Endometrium (tissue), 2 donors: ENCODE measurements around the gene PDLIM7.

ENCODE experiments used
- FAIRE-seq: peaks from 2 replicates; lab custom pipeline; 2012; peaks lifted over from hg19 to GRCh38; lab: Jason Lieb, UNC
- donor health status: control.
- donor health status: control.

Gene PDLIM7

DNA sequence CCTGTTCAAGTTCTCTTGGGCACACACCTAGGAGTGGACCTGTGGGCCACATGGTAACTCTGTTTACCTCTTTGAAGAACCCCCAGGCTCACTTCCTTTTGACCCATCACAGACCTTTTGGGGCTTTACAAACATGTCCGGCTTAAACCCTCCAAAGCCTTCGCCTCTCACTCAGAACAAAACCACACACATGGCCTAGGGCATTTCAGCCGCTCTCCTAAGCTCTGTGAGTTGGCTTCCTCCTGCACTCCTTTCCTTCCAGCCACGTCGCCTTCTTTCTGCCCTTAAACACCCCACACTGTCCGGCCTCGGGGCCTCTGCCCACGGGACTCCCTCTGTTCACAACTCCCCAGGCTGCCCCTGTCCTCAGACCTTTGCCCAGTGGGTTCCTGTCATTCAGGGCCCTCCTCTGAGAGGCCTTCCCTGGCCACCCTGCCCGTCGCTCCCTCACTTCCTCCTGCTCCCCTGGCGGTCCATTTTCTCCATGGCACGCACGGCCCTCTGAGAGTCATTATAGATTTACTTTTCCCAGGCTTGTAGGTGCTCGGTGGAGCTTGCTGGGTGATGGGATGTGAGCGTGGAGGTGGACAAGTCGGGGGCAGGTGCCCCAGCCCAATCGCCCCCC lies 10.3 kb upstream of the PDLIM7 start:
- no peak for FAIRE-seq

DNA sequence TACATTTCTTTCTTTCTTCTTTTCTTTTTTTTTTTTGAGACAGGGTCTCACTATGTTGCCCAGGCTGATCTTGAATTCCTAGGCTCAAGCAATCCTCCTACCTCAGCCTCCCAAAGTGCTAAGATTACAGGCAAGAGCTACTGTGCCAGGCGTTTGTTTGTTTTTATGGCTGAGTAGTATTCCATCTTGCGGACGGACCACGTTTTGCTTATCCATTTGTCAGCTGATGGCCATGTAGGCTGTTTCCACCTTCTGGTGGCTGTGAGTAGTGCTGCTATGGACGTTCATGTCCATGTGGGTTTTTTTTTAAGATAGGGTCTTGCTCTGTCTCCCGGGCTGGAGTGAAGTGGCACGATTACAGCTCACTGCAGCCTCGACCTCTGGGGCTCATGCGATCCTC lies 9.8 kb upstream of the PDLIM7 start:
- no peak for FAIRE-seq

DNA sequence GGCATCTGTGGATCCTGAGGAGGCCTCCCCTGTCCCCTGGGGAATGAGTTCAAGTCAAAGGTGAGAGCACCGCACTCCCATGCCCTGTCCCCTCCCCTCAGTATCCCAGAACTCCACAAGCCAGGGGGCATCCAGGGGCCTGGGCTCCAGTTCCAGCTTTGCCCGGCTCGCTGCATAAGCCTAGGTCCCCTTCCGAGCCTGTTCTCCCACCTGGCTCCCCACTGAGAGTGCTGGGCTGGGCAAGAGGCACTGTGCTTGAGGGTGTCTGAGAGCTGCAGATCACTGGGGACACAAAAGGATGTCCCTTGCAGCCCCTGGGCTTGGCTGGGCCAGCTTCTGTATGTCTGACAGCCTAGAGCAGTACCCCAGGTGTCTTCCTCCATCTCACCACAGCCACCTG lies 7.7 kb upstream of the PDLIM7 start:
- FAIRE-seq = no peak

DNA sequence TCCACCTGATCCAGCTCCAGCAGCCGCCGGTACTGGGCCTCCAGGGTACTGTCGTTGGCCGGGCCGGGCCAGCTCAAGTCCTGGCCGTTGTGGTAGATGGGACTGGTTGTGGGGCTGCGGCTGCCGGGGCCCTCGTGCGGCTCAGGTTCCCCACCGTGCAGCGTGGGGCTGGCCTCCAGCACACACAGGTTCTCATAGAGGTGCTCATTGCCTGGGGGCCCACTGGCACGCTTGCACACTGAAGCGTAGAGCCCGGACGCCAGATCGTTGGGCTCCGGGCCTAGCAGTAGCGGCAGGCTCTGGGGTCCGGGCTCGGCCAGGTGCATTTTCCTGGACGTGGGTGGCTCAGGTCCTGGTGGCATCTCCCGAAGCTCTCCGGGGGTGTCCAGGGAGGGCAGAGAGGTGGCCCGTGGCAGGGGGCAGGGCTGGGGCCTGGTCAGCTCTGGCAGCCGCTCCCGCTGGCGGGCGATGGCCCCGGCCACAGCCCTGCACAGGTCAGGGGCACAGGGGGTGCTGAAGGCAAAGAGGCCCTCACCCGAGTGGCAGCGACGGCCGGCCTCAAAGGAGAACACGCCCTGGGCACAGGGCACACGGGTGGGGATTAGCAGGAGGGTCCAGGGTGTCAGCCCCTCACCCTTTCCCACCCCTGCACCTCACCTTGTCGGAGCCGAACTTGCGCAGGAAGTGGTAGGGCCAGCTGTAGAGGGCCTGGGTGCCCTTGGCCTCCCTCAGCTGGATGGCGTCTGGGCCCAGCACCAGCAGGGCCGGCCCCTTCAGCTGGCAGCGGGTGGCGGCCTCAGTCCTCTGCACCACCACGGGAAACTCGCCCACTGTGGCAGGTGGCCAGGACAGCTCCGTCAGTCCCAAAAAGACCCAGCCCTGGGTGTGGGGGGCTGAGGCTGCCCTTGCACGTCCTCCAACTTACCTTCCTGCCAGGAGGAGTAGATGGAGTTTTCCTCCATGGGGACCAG lies 7.0 kb upstream of the PDLIM7 start:
- no peak for FAIRE-seq

DNA sequence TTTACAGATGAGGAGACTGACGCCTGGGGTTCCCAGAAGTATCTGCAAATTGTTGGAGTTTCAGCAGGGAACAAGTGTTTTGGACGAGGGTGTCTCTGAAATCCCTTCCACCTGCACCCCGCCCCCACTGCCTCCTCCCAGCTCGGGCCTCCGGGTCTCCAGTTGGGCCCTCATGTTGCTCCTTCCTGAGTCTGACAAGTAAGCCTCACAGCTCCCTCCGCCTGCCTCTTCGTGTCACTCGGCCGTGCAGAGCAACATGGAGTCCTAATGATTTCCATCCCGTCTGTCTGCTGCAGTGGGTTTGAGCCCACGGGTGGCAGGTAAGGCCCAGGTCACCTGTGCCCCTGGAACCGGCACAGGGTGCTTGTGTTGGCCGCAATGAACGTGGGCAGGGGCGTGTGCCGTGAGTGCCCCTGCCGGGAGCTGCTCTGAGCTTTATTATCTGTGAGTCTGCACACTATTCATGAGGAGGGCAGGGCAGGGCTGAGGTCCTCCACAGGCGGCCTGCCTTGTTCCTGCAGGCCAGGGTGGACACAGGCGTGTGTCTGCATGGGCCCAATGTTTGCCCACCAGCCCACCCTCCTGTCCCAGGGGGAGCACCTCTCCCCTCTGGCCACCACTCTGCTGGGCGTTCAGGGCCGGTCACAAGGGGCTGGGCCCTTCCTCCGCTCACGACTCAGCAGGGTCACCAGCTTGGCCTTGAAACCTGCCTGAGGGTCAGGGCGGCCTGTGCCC lies 6.1 kb upstream of the PDLIM7 start:
- no peak for FAIRE-seq

DNA sequence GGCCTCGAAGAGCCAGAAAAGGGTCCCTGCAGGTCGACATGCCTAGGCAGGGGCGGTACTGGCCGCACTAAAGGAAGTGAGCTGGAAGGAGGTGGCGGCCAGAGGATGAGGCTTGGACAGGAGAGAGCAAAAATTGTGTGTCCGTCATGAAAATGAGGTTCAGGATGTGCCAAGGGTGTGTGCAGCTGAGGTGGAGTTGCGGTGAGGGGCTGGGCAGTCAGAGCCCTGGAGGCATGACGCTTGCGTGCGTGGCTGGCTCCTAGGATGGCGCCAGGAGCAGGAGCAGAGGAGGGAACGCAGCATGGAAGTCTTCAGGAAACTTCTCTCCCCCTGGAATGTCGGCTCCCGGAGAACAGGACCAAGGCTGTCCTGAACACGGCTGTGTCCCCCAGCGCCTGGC lies 5.5 kb upstream of the PDLIM7 start:
- FAIRE-seq = no peak

DNA sequence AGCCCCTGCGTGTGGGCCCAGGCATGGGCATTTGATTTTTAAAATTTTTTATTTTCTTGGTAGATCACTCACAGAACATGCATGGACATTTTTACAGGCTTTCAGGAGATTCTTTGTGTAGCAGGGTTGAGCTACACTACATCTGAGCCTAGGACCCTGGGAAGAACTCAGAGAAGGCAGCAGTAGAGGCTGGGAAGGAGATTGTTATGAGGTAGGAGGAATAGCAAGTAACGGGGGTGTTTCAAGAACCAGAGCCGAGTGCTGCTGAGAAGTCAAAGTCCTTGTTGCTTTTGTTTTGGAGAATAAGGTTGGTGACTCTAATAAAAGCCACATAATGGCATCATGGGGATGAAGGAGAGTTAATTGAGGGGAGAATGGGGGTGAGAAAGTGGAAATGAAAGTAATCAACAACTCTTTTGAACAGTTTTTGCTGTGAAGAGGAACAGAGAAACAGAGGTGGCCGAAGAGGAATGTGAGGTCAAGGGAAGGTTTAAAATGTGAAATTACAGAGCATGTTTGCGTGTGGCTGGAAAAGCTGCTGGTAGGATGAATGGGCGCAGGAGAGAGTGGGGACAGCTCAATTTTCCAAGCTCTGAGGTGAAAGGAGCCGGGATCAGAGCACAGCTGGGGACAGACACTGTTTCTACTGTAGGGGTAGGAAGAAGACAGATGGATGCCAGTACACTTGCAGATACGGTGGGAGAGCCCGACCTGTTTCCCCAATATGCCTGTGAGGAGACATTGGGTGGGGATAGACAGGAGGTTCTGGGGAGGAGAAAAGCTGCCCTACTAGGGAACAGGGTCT lies 4.7 kb upstream of the PDLIM7 start:
- FAIRE-seq = no peak

DNA sequence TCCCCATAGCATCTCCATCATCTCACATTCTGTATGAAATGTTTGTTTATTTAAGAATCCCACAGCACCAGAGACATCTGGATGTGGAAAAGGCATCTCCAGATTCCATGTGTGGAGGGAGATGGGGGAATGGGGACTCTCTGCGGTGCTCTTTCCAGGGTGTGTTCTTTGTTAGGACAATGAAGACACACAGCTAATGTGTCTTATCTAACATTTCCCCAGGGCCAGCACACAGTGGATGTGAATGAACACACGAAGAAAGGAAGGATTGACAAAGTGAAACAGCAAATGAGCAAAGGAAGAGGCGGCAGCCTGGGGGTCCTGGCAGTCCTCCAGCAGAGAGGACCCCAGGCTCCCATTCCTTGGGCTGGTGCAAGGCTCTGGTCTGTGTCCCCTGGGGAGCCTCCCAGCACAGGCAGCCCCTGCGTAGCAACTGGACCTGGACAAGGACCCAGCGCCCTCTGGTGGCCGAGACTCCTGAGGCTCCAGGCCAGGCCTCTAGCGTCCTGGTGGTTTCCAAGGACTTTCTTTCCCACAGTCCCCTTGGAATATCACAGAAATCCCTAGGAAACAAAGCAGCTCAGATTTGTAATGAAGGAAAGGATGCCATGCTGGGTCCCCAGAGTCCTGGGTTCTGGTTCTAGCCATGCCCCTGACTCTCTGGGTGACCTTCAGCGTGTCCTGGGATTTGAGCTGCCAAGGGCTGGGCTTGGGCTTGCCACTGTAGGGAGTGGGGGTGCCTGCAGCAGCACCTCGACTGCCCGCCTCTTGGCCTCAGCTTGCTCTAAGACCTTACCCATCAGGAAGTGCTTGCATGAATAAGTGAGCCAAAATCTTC lies 3.5 kb upstream of the PDLIM7 start:
- FAIRE-seq = no peak

DNA sequence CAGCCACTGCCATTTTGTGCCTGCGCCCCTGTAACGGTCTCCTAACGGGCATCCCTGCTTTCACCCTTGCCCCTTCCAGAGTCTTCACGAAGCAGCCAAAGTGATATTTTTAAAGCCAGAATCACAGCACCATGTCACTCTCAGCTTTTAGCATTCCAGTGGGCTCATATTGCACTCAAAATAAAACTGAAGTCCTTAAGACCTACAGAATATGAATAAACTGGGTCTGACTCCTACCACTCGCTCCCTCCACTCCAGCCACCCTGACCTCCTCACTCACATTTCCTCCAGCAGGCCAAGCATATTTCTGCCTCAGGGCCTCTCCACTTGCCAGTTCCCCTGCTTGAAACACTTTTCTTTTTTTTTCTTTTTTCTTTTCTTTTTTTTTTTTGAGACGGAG lies 2.4 kb upstream of the PDLIM7 start:
- FAIRE-seq = no peak

DNA sequence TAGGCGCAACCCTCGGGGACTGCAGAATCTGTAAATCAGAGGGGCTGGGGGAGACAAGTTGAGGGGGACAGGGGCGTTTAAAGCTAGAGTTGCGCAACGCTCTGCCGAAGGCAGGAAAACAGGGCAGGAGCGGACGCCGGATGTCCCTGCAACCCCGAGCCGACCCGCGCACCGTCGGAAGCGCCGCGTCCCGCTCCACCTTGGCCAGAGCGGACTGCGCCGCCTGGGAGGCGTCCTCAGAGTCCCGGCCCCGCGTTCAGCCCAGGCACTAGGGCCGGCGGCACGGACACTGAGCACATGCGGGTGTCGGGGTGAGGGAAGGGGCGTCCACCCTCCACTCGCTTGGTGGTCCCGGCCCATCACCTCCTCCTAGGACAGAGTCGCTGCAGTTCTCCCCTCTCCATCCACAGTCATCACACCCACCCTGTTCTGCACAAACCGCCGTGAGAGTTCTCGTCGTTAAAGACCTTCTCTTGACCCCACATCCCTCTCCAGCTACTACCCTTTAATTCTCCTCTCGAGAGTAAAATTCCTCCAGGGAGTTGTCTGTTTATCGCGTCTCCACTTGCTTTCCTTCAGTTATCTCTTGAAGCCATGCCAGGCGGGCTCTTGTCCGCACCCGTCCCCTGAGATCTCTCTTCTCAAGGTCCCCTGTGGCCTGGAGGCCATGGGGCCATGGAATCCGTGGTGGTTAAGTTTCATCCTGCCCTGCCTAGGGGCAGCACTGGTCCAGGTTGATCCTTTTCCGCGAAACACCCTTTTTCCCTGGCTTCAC lies 796 bp upstream of the PDLIM7 start:
- no peak for FAIRE-seq

DNA sequence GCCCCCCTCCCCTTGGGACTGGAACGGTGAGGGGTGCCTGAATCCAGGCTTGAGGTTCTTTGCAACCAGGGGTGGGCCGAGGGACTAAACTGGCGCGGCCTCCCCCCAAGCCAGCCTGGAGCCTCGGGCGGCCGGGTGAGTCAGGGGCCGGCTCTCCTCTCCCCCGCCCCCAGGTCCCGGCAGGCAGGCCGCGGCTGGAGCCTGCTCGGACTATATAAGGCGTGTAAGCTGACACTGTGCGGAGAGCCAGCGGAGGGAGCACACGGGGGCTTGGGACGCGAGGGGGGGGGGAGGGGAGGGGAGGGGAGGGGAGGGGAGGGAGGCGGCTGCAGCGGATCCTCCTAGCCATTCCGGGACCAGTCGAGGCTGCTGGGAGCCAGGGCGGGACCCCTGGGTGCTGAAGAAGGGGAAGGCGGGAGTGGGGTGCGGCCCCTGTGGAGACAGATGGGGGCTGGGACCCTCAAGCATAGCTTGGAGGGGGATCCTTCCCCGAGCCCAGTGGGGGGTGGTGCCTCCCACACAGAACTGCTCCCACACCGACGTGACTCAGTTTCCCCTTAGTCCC lies 595 bp downstream of the PDLIM7 start:
- no peak for FAIRE-seq

DNA sequence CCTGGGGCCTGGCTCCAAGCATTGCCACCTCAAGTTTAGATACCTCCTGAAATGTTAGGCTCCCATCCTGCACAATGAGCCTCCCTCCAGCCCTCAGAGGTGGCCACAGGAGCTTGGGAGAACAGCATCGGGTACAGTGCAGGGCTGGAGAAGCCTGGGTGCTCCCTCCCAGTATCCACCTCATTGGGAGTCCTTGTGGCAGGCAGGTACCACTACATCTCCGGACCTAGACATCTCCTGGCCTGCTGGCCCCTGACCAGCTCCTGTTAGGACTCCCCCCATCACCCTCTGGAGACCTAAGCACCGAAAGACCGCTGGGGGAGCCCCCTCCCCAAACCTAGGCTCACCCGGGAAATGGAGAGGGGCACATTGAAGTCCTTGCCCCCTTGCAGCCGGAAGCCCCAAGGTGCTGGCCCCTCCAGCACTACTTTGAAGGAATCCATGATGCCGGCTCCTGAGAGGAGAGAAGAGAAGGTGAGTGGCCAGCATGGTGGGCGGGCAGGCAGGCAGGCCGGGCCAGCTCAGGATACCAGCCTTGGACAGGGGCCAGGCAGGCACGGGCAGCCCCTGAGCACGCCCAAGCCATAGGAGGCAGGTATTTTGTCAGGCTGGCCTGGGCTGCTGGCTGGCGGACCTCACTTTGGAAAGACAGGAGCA lies 1.2 kb downstream of the PDLIM7 start:
- no peak for FAIRE-seq

DNA sequence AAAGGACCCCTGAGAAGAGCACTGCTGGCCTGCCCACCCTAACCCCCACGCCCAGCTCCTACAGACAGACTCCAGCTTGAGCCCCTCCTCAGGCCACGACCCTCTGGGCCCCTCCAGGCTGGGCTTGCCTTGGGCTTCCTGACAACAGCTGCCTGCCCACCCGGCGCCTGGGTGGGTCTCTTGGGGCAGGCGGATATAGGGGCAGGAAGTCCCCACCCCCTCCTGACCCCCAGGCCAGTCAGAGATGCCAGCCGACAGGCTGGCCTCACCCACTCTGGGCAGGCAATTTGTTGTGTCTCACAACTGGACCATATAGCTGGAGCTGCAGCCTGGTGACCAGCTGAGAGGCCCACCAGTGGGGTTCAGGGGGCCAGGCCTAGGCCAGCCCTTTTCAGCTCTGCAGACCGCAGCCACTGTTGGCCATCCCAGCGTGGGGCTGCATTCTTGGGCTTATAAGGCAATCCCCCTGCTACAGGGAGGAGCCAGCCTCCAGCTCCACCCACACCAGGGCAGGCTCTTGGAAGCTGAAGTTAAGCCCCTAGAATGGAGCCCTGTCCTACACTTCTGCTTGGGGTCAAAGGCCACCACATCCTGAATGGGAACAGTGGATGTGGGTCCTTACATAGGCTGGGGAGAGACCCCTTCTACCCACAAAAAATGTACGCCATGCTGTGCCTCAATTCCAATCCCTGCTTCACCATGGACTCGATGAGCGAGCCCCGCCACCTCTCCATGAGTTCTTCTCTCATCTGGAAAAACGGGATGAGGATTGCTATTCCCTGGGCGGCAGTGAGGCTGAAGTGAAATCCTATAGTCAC lies 2.0 kb downstream of the PDLIM7 start:
- FAIRE-seq = no peak

DNA sequence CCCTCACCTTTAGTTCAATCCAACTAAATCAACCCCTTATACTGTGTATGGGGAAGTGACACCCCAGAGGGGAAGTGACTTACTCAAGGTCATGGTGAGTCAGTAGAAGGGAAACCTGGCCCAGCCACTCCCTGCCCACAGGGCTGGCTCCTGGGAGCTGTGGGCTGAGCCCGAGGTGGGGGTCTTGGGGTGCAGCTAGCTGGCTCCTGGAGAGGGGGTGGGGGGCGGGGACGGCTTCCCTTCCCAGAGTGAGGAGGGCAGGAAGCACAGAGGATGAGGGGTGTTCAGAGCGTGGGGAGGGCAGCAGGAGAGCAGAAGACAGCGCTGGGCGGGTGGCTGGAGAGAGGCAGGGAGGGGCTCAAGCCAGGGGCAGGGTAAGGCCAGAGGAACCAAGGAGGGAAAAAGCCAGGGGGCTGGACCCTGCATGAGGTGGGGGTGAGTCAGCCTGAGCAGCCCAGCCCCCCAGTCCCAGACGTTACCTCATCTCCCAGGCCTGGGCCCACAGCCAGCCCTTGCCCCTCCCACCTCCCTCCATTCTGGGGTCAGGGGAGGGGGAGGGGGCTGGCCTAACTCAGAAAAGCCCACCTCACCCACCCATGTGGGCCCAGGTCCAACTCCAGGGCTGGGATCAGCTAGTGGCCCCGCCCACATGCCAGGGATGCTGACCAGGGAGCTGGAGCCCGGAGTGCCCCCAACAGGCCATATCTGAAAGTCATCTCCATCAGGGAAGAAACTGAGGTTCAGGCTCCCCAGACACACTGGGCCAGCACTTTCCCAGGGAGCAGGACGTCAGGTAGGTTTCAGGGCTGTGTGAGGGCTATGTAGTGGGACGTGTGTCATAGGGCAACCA lies 2.8 kb downstream of the PDLIM7 start:
- FAIRE-seq = no peak

DNA sequence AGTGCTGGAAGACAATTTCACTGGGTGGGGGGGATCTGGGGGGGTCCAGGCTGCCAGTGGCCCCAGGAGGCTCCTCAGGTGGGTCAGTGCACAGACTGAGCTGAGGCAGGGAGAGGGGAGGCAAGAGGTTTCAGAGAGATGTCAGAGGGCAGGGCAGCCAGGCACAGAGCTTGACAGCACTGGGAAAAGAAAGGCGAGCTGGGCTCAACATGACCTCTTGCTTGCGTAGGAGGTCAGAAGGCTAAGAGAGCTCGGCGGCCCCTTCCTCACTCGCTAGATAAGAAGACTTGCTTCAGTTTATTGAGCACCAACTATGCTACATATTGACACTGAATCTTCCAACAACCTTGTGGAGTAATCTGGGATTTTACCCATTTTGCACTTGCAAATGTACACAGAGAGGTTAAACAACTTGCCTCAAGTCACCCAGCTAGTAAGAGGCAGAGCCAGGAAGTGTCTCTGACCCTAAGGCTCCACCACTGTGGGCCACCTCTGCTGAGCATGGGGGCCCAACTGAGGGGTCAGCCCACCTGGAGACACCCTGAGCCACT lies 3.5 kb downstream of the PDLIM7 start:
- no peak for FAIRE-seq

DNA sequence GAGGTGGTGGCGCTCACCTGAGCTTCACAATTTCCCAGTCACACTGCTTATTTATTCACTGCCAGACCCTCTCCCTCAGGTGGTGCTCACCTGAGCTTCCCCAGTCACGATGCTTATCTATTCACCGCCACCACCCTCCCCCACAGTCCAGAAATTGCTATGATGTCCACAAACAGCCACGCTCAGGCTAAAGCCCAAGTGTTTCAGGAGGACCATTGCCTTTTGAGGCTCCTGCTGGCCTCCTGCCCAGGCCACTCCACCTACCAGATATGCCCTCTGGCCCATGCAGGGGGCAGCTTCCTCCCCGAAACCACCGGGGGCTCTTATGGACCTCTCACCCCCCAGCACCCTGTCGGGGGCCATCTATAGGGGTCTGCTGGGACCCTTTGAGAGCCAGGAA lies 4.6 kb downstream of the PDLIM7 start:
- FAIRE-seq = no peak

DNA sequence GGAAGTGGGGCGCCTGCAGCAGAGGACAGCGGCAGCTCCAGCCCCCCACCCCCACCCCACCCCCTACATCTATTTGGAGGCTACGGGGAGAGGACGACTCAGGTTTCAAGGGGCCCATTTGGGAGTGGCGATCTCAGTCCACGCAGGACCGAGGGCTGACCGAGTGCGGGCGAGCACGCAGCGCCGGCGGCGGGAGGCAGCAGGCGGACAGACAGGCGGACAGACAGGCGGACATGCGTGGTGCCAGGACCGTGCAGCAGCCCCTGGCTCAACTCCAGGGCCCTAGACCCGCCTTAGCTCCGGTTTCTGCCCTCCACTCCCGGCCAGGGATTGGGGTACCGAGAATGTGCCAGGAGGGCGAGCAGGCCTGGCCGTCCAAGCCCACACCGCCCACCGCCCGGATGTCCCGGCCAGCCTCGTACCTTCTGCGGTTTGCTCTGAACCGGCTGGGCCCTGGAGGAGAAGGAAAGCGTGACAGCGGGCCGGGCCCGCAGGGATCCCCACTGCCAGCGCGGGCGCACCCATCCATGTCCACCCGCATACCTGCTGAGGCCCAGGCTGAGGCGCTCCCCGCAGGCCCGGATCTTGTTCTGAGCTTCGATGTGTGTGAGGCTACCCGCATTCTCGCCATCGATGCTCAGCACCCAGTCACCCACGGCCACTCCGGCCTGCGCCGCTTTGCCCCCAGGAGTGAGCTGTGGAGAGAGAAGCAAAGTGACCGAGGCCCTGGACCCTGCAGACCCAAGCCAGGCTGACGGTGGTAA lies 5.2 kb downstream of the PDLIM7 start:
- FAIRE-seq = no peak
